ENCODE data around the gene KREMEN2.

- TF ChIP-seq POLR2A (IDR thresholded peaks at IDR 0.05): peak; percentile 88 to 89
- TF ChIP-seq CTCF (IDR thresholded peaks at IDR 0.05 in 4 of 5, conservative IDR thresholded peaks at IDR 0.05 in 1 of 5): peak; percentile 22 to 69 (median 63)
These were observed 39.7 kb downstream of the KREMEN2 start for GRCh38 chr16:3003582-3004270.
